SK-N-SH (cell line): Measurements from ENCODE around the gene GLS2.

Experiments used
- CHD2 ChIP-seq: fragments of 150-350 bp; IDR thresholded peaks from 2 replicates; pipeline ENCODE4 v1.6.1; 2018; ENCODE audit warnings: low read length; ENCODE audit not compliant: partially characterized antibody
- ELF1 ChIP-seq: IDR thresholded peaks from 2 replicates; pipeline ENCODE4 v1.4.0; 2012
- EP300 ChIP-seq, 2 experiments: IDR thresholded peaks; 2 replicates each; pipeline versions ENCODE4 v1.4.0 to v1.6.1; 2012; ENCODE audit warnings: borderline replicate concordance in 1 of 2, low read depth in 1 of 2, low read length in 1 of 2
- EZH2phosphoT487 ChIP-seq: fragments of 200-600 bp; sonication (generic); IDR thresholded peaks from 2 replicates; pipeline ENCODE4 v1.6.1; 2017; ENCODE audit warnings: low read depth, mixed run types, mild to moderate bottlenecking, antibody characterized with exemption, moderate library complexity, borderline replicate concordance
- GABPA ChIP-seq: IDR thresholded peaks from 2 replicates; pipeline ENCODE4 v1.4.0; 2012; ENCODE audit warnings: low read depth, mild to moderate bottlenecking
- JUND ChIP-seq: IDR thresholded peaks from 2 replicates; pipeline ENCODE4 v1.4.0; 2012
- NFIC ChIP-seq: IDR thresholded peaks from 2 replicates; pipeline ENCODE4 v1.4.0; 2012; ENCODE audit warnings: borderline replicate concordance
- POLR2AphosphoS5 ChIP-seq: IDR thresholded peaks from 2 replicates; pipeline ENCODE4 v1.6.1; 2012; ENCODE audit warnings: low read depth, low read length
- RCOR1 ChIP-seq: fragments of 150-350 bp; IDR thresholded peaks from 2 replicates; pipeline ENCODE4 v1.6.1; 2017; ENCODE audit warnings: antibody characterized with exemption, low read length
- TAF1 ChIP-seq: IDR thresholded peaks from 2 replicates; pipeline ENCODE4 v1.6.1; 2012; ENCODE audit warnings: low read depth, mild to moderate bottlenecking, low read length, moderate library complexity, borderline replicate concordance
- YY1 ChIP-seq: IDR thresholded peaks from 2 replicates; pipeline ENCODE4 v1.4.0; 2012; ENCODE audit warnings: low read depth, mild to moderate bottlenecking
- TF ChIP-seq, protein P1 (sequence below): IDR thresholded peaks from 2 replicates; pipeline ENCODE4 v1.4.0; 2012; ENCODE audit warnings: low read depth
- TF ChIP-seq, protein P2 (sequence below): fragments of 200-600 bp; sonication (generic); IDR thresholded peaks from 2 replicates; pipeline ENCODE4 v1.6.1; 2017; ENCODE audit warnings: antibody characterized with exemption, mild to moderate bottlenecking, moderate library complexity

DNA sequence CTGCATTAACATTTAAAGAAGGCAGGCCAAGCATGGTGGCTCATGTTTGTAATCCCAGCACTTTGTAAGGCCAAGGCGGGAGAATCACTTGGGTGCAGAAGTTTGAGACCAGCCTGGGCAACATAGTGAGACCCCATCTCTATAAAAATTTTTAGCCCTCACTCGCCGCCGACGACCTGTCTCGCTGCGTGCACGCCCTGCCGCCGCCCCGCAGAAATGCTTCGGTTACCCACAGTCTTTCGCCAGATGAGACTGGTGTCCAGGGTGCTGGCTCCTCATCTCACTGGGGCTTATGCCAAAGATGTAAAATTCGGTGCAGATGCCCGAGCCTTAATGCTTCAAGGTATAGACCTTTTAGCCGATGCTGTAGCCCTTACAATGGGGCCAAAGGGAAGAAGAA, 22.8 kb upstream of the GLS2 start:
- TF ChIP-seq RCOR1 (no peak), EP300 (IDR thresholded peaks at IDR 0.05; ENCODE audit: borderline replicate concordance in 1 of 2, low read depth in 1 of 2, low read length in 1 of 2) (no peak), POLR2AphosphoS5 (no peak), ELF1 (no peak), EZH2phosphoT487 (no peak), GABPA (no peak), YY1 (no peak), NFIC (no peak), JUND (no peak), TAF1 (no peak), CHD2 (no peak)
- TF ChIP-seq, protein P1, sequence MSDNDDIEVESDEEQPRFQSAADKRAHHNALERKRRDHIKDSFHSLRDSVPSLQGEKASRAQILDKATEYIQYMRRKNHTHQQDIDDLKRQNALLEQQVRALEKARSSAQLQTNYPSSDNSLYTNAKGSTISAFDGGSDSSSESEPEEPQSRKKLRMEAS: no peak
- TF ChIP-seq, protein P2, sequence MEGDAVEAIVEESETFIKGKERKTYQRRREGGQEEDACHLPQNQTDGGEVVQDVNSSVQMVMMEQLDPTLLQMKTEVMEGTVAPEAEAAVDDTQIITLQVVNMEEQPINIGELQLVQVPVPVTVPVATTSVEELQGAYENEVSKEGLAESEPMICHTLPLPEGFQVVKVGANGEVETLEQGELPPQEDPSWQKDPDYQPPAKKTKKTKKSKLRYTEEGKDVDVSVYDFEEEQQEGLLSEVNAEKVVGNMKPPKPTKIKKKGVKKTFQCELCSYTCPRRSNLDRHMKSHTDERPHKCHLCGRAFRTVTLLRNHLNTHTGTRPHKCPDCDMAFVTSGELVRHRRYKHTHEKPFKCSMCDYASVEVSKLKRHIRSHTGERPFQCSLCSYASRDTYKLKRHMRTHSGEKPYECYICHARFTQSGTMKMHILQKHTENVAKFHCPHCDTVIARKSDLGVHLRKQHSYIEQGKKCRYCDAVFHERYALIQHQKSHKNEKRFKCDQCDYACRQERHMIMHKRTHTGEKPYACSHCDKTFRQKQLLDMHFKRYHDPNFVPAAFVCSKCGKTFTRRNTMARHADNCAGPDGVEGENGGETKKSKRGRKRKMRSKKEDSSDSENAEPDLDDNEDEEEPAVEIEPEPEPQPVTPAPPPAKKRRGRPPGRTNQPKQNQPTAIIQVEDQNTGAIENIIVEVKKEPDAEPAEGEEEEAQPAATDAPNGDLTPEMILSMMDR: no peak
